Measurements from ENCODE around the gene SMYD2.

DNA sequence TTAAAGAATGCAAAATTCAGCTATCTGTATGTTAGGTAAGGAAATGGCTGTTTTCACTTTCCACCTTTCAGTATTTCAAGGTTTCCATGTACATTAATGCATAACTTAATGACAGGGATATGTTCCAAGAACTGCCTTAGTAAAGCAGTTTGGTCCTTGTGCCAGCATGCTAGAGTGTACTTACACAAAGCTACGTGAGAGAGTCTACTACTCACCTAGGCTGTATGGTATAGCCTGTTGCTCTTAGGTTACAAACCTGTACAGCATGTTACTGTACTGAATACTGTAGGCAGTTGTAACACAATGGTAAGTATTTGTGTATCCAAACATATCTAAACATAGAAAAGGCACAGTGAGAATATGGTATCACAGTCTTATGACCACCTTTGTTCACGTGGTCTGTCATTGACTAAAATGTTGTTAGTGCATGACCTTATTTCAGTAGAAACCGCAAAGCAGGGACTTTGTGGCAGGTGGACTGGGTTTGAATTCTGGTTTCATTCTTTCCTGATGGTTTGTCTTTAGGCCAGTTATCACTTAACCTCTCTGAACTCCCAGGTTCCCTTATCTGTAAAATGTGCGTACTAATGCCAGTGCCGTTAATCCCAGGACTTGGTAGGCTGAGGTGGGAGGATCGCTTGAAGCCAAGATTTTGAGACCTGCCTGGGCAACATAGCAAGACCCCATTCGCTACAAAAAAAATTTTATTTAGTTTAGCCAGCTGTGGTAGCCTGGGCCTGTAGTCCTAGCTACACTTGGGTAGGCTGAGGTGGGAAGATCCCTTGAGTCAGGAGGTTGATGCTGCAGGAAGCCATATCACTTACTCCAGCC lies 4.9 kb downstream of the SMYD2 start:
- TF ChIP-seq POLR2AphosphoS5 (IDR thresholded peaks at IDR 0.05; ENCODE audit: low read depth, low read length) (no peak), POLR2A (IDR thresholded peaks at IDR 0.05; ENCODE audit: low read depth, low read length) (no peak), TAF1 (IDR thresholded peaks at IDR 0.05; ENCODE audit: borderline replicate concordance, low read depth, low read length) (no peak)
